GM12874 (cell line): Measurements from ENCODE around the gene SYT17.

ENCODE experiments used
- CTCF ChIP-seq: IDR thresholded peaks from 2 replicates; pipeline ENCODE4 v1.5.1; 2011; ENCODE audit warnings: low read depth, mild to moderate bottlenecking, control low read depth, low read length, moderate library complexity; ENCODE audit not compliant: insufficient read depth

Gene SYT17

DNA sequence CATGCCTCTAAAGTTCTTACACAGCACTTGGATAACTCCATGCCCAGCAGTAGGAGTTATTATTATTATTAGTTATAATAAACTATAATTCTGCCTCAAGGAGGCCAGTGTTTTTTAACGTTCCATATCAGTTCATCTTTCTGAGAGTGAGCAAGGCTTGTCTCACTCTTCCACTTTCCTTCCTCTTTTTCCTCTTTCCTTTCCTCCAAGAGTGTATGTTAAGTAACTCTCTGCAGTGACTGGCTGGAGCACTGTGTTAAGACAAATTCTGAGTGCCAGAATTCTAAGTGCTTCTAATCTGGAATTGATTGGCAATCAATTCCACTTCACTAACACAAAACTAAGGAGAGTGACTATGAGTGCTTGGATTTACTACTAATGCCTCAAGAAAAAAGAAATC, 133.9 kb downstream of the SYT17 start:
- TF ChIP-seq CTCF = no peak

- no peak for TF ChIP-seq CTCF
These were observed 136.7 kb downstream of the SYT17 start for GRCh38 chr16:19304750-19305149.

DNA sequence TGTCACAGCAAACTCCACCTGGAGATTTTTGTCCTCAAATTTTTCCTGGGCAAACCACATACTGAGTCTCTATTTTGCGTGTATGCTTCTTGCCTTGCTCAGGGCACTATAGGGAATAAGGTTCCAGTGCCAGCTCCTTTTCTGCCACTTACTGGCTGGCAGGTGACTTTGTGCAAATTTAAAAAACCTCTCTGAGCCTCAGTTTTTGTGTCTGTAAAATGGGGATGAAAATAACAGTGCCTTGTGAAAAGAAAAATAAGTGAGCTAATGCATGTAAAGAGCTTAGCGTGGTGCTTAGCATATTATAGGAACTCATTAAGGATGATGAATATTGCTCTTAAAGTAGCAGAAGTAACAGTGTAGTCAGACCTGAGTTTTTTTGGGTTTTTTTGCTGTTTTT, 137.4 kb downstream of the SYT17 start:
- TF ChIP-seq CTCF = no peak

GRCh38 chr16:19307587-19308241, 139.7 kb downstream of the SYT17 start:
- no peak for TF ChIP-seq CTCF

DNA sequence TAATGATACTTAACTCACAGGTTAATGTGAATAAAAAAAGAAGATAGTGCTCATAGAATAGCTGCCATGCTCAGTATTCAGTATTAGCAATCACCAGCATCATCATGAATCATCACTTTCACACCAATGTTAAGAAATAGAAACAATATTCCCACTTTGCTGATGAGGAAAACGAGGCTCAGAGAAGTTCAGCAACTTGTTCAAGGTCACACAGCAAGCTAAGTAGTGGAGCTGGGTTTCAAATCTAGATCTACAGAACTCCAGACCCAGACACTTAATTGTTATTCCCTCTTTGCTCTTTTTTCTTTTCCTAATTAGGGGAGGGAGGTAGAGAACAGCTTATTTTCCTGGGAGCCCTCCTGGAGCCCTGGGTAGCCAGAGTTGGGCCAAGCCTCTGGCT, 140.4 kb downstream of the SYT17 start:
- TF ChIP-seq CTCF = no peak

GRCh38 chr16:19309178-19309577, 141.1 kb downstream of the SYT17 start:
- TF ChIP-seq CTCF = no peak

- no peak for TF ChIP-seq CTCF
These were observed 146.8 kb downstream of the SYT17 start for GRCh38 chr16:19314718-19315425.
